RWPE2 (cell line): ENCODE data around the gene LIMS4.
"Not testable (repeated sequence)": the region's sequence is repeated elsewhere in the genome, so short reads cannot be mapped to it uniquely, and the experiment has no call there.

Source experiments
- ATAC-seq: fragments of 200-7000 bp; cut with Tn5 transposase; 3 replicates; pipeline ENCODE4 v1.9.1; 2021; ENCODE audit warnings: low read depth
- DNase-seq: peaks from one replicate; pipeline ENCODE4 v3.0.0-alpha.2; 2020; ENCODE audit warnings: low spot score
- H3K27ac ChIP-seq: fragments of 450-650 bp; 2 replicates; pipeline ENCODE4 v1.5.1; 2017; ENCODE audit warnings: mild to moderate bottlenecking; ENCODE audit not compliant: poor library complexity, severe bottlenecking
- H3K27me3 ChIP-seq: fragments of 250-450 bp; sonication (Bioruptor Pico); 2 replicates; pipeline ENCODE4 v1.5.1; 2021; ENCODE audit warnings: mild to moderate bottlenecking, moderate library complexity; ENCODE audit not compliant: insufficient read depth, poor library complexity, severe bottlenecking
- H3K36me3 ChIP-seq: fragments of 250-450 bp; sonication (Bioruptor Pico); 2 replicates; pipeline ENCODE4 v1.5.1; 2020; ENCODE audit warnings: low read depth, mild to moderate bottlenecking, moderate library complexity
- H3K4me1 ChIP-seq: fragments of 250-450 bp; sonication (Bioruptor Pico); 2 replicates; pipeline ENCODE4 v1.5.1; 2021; ENCODE audit warnings: mild to moderate bottlenecking, moderate library complexity; ENCODE audit not compliant: insufficient read depth, poor library complexity, severe bottlenecking
- H3K4me3 ChIP-seq: fragments of 250-450 bp; sonication (Bioruptor Pico); 2 replicates; pipeline ENCODE4 v1.5.1; 2021; ENCODE audit warnings: mild to moderate bottlenecking, moderate library complexity; ENCODE audit not compliant: severe bottlenecking
- H3K9me3 ChIP-seq: fragments of 250-450 bp; sonication (Bioruptor Pico); 2 replicates; pipeline ENCODE4 v1.5.1; 2021; ENCODE audit warnings: mild to moderate bottlenecking, moderate library complexity; ENCODE audit not compliant: severe bottlenecking

Gene LIMS4, protein sequence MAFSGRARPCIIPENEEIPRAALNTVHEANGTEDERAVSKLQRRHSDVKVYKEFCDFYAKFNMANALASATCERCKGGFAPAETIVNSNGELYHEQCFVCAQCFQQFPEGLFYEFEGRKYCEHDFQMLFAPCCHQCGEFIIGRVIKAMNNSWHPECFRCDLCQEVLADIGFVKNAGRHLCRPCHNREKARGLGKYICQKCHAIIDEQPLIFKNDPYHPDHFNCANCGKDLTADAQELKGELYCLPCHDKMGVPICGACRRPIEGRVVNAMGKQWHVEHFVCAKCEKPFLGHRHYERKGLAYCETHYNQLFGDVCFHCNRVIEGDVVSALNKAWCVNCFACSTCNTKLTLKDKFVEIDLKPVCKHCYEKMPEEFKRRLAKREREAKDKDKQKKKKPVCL

DNA sequence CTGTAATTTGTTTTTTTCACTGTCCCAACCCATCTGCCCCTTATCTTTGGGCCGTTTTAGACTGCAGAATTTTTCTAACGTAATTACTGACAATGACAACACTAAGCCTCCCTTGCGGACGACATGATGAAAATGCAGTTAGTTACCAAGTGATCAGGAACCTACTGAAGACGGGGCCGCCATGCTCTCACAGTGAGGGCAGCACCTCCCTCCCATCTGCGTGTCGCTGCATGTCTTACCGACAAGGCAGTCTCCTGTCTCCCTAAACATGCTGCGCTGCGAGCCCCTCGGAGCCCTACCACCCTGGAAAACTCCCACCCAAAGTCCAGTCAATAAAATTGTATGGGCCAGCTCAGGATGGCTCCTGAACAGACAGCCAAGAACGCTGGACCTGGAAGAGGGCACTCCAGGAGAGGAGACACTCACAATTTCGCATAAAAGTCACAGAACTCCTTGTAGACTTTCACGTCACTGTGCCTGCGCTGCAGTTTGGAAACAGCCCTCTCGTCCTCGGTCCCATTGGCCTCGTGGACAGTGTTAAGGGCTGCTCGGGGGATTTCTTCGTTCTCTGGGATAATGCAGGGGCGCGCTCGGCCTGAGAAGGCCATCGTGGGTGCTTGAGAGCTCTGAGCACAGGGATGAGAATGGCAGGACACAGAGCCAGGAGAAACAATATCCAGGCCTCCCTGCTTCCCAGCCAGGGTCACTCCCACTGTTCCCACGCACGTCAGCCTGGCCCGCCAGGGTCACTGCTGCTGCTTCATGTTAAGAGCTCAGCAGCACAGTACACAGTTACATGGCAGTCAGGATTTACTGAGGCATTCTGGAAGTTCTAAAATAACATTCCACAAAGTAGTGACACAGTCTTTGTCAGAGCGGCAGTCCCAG is at the start of gene LIMS4:
TSS of gene LIMS4 (minus strand) at position 646 of the 888 bp plus-strand sequence. CDS start at position 608, 38 bp downstream.
- ATAC-seq = peak; percentile 32; the same call in 2 of the 3 replicates
- H3K27ac ChIP-seq, H3K36me3 ChIP-seq, H3K4me1 ChIP-seq, H3K4me3 ChIP-seq, DNase-seq, H3K9me3 ChIP-seq, H3K27me3 ChIP-seq: not testable (repeated sequence)

DNA sequence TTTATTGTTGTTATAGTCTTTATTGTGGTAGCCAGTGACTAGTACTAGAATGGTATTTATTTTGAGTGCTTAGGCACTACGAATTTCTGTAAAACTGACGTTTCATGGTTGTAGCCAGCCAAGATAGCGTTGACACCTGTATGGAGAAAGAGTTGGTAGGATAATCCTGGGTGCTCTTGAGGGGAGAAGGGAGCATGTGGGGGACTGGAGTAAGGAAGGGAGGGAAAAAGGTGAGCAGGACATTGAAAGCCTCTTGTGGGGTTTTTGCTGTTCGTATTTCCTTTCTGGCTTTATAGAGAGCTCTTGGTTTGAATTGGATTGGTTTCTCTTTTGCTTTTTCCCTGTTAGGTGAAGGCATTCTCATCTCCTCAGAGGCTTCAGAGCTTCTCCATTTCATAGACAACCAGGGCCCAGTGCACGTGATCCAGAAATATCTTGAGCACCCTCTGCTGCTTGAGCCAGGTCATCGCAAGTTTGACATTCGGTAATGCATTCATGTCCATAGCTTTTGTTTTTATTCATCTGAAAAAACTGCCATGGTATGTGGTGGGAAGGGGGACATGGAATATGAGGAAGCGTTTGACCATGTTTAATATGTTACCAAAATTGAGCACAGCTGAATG is 27.2 kb upstream of the LIMS4 start:
- H3K4me3 ChIP-seq, H3K4me1 ChIP-seq, H3K27me3 ChIP-seq, H3K36me3 ChIP-seq, H3K27ac ChIP-seq, DNase-seq, H3K9me3 ChIP-seq: not testable (repeated sequence)
- ATAC-seq = peak; percentile 58; the same call in 2 of the 3 replicates

DNA sequence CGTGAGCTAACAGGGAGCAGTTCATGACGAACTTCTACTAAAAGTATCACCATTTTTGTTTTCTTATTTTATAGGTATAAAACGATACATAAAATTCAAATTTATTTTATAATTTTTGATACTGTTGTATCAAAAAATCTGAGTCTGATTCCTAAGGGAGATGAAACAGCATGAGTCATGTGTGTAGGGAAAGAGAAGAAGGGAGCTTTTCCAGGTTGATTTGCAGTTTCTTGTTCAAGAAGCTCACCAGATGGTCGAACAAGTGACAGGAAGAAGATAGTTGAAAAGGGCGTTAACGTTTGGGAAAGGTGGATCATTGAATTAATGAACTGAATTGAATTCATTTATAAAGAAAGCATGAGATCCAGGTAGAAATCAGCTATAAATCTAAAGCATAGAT is 23.4 kb upstream of the LIMS4 start:
- not testable (repeated sequence) for H3K9me3 ChIP-seq, H3K4me3 ChIP-seq, DNase-seq, ATAC-seq, H3K27me3 ChIP-seq, H3K27ac ChIP-seq, H3K4me1 ChIP-seq, H3K36me3 ChIP-seq

DNA sequence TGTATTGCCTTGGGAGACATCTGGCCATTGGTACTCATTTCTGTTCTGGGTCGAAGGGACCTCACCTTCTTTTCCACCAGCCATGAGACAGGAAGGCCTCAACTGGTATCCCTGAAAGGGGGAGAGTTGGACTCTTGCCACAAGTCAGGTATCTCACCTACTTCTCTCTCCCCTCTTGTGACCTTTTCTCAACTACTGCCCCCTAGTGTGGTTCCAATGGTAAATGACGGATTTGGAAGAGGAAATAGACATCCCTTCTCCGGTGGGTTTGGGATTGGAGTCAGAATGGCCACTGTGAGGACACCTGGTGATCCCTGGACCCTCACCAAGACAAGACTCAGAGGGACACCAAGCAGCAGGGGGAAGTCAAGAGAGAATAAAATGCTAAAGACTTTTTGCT is 21.9 kb upstream of the LIMS4 start:
- H3K4me1 ChIP-seq, H3K36me3 ChIP-seq, H3K27me3 ChIP-seq, H3K9me3 ChIP-seq, ATAC-seq, H3K4me3 ChIP-seq, H3K27ac ChIP-seq, DNase-seq: not testable (repeated sequence)

DNA sequence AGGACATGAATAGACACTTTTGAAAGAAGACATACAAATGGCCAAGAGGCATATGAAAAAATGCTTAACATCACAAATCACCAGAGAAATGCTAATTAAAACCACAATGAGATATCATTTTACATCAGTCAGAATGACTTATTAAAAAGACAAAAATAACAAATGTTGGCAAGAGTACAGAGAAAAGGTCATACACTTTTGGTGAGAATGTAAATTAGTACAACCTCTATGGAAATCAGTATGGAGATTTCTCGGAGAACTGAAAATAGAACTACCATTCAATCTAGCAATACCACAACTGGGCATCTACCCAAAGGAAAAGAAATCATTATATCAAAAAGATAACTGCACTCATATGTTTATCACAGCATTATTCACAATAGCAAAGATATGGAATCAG is 16.4 kb upstream of the LIMS4 start:
- not testable (repeated sequence) for H3K27me3 ChIP-seq, H3K4me3 ChIP-seq, DNase-seq, H3K27ac ChIP-seq, H3K36me3 ChIP-seq, H3K4me1 ChIP-seq, H3K9me3 ChIP-seq, ATAC-seq

DNA sequence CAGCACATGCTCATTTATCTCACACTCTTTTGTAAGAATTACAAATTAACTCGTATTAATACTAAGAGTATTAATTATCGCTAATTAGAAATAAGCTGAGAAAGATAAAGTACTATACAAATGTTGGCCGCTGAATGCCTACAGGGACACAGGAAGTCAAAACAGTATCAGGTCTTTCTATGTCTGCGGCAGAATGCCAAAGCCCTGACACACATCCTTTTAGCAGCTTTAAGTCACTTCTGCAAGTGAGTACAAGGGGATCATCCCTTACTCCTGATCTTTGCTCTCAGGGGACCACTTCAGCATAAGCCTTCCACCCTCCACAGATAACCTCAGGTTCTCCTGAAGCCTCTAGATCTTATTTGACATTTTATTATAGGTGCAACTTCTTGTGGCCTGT is 10.1 kb upstream of the LIMS4 start:
- H3K27me3 ChIP-seq, H3K36me3 ChIP-seq, H3K27ac ChIP-seq, H3K9me3 ChIP-seq, DNase-seq, H3K4me3 ChIP-seq, H3K4me1 ChIP-seq: not testable (repeated sequence)
- peak; percentile 44; the same call in 1 of the 3 replicates for ATAC-seq

DNA sequence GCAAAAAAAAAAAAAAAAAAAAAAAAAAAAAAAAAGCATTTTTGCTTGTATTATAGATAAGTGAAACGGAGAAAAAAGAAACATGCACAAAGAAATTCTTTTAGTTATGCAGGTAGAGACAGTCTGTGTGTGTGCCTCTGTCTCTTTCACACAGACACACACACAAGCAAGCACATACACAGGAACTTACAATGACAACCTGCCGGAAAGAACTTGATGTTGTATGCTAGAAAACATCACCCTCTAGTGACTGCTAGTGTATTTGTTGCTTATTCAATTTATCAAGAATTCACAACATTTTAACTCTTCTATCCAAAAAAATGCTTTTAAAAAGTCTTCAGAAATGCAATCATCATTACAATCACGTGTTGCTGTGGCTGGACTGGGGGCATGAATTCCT is 8.6 kb upstream of the LIMS4 start:
- DNase-seq, H3K36me3 ChIP-seq, H3K27ac ChIP-seq, H3K9me3 ChIP-seq, ATAC-seq, H3K4me3 ChIP-seq, H3K4me1 ChIP-seq, H3K27me3 ChIP-seq: not testable (repeated sequence)

DNA sequence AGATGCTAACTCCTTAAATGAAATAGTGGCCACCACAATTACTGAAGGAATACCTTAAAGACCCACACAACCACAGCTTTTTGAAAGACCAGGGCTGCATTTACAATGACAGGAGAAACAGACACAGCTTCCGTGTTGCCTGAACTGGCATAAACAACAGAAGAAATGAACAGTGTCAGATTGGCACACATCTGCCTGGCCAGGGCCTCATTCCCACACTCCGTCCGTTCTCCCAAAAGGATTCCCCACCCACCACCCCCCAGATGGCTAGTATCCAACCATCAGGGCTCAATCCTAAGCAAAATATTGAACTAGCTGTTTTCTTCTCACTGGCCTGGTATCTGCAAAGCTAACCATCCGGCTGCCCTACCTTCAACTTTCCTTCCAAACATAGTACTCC is 7.5 kb upstream of the LIMS4 start:
- H3K4me1 ChIP-seq, H3K9me3 ChIP-seq, H3K27ac ChIP-seq, H3K36me3 ChIP-seq, ATAC-seq, DNase-seq, H3K4me3 ChIP-seq, H3K27me3 ChIP-seq: not testable (repeated sequence)

DNA sequence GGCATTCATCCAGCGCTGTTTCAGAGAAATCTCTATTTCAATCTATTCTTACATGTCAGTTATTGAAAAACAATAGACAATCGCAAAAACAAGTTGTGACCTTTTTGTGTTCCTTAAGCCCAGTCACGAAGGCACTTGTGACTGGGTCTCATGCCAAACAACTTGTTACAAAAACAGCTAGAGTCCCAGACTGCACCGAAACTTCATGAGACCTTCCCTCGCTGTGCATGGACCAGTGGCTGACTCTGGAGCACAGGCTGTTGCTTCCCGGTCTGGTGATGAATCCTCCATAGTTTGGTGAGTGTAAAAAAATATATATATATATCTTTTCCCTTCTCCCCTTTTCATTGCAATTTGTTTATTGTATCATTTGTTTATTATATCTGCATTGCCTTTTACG is 4.8 kb upstream of the LIMS4 start:
- not testable (repeated sequence) for ATAC-seq

DNA sequence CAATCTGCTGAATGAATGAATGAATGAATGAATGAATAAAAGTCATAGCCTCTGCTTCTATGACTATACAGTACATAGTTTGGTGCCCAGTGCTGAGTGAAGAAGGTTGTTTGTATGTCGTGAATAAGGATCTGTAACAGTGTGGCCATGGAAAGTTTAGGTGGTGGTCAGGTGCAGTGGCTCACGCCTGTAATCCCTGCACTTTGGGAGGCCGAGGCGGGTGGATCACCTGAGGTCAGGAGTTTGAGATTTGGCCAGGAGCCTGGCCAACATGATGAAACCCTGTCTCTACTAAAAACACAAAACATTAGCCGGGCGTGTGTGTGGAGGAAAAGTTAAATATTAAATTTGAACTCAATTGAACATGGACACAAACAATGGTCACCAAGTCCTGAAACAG is 4.3 kb upstream of the LIMS4 start:
- not testable (repeated sequence) for H3K36me3 ChIP-seq, H3K4me3 ChIP-seq, H3K4me1 ChIP-seq, H3K9me3 ChIP-seq, H3K27ac ChIP-seq, H3K27me3 ChIP-seq, ATAC-seq, DNase-seq

More for the DNA sequence above, 4.8 kb upstream of the LIMS4 start:
- H3K4me3 ChIP-seq, H3K4me1 ChIP-seq, H3K36me3 ChIP-seq, H3K9me3 ChIP-seq, H3K27ac ChIP-seq, H3K27me3 ChIP-seq, DNase-seq: not testable (repeated sequence)
